Subcutaneous adipose tissue (tissue), 4 donors: ENCODE data around the gene FOXO6. TPM values are rescaled to one million over a fixed set of nuclear protein-coding genes. Genes with fewer than 3 reads are reported as not detected.

Experiments
- total RNA-seq, 4 donors: library from RNA; depleted of rRNA; stranded (reverse); fragments of >200 nt; gene quantifications; one replicate each; pipeline ENCODE4 v1.1.0, GENCODE V29; 2016
- TF ChIP-seq, protein P1 (sequence below): fragments of 450-650 bp; IDR thresholded peaks from one replicate; pipeline ENCODE4 v1.5.1; 2016; ENCODE audit warnings: low read depth, mild to moderate bottlenecking, control low read depth, antibody characterized with exemption, moderate library complexity

FOXO6 gene
- total RNA-seq, 4 donors from 2014 or later = not detected

DNA sequence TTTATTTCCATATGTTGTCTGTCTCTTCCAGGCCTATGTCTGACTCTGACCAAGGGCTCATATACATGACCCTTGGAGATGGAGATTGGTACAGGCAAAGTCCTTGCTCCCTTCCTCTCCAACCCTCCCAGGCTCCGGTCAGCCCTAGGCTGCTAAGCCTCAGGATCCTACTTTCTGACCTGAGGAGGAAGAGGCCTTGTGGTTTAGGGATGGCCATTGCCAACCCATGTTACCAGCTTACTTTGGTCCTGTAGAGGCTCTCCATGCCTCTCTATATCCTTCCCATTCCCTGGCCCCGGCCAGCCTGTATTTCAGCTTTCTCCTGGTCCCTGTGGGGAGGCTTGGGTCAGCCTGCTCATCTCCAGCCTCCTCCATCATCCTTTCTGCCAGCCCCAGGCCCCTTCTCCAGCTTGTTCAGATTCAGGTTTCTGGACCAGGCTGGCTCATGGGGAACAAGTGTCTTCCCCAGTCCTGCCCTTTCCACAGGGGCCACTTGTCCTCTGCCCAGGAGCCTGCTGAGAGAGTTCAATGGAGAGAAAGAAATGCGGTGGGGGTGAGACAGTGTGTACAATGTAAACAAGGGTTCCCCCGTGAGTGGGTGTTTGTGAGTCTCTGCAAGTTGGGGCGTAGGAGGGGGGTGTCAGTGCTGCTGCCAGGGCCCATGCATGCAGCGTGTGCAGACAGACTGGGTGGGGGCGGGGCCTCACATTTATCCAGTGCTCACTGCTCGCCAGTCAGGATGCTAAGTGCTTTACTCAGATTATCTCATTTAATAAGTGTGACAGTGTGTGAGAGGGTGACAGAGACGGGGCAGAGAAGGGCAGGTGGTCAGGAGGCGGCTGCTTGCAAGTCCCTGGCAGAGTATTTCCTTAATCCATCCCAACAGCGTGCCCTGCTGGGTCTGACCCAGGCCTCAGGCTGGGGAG, 31.3 kb upstream of the FOXO6 start:
- TF ChIP-seq, protein P1, sequence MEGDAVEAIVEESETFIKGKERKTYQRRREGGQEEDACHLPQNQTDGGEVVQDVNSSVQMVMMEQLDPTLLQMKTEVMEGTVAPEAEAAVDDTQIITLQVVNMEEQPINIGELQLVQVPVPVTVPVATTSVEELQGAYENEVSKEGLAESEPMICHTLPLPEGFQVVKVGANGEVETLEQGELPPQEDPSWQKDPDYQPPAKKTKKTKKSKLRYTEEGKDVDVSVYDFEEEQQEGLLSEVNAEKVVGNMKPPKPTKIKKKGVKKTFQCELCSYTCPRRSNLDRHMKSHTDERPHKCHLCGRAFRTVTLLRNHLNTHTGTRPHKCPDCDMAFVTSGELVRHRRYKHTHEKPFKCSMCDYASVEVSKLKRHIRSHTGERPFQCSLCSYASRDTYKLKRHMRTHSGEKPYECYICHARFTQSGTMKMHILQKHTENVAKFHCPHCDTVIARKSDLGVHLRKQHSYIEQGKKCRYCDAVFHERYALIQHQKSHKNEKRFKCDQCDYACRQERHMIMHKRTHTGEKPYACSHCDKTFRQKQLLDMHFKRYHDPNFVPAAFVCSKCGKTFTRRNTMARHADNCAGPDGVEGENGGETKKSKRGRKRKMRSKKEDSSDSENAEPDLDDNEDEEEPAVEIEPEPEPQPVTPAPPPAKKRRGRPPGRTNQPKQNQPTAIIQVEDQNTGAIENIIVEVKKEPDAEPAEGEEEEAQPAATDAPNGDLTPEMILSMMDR = no peak

DNA sequence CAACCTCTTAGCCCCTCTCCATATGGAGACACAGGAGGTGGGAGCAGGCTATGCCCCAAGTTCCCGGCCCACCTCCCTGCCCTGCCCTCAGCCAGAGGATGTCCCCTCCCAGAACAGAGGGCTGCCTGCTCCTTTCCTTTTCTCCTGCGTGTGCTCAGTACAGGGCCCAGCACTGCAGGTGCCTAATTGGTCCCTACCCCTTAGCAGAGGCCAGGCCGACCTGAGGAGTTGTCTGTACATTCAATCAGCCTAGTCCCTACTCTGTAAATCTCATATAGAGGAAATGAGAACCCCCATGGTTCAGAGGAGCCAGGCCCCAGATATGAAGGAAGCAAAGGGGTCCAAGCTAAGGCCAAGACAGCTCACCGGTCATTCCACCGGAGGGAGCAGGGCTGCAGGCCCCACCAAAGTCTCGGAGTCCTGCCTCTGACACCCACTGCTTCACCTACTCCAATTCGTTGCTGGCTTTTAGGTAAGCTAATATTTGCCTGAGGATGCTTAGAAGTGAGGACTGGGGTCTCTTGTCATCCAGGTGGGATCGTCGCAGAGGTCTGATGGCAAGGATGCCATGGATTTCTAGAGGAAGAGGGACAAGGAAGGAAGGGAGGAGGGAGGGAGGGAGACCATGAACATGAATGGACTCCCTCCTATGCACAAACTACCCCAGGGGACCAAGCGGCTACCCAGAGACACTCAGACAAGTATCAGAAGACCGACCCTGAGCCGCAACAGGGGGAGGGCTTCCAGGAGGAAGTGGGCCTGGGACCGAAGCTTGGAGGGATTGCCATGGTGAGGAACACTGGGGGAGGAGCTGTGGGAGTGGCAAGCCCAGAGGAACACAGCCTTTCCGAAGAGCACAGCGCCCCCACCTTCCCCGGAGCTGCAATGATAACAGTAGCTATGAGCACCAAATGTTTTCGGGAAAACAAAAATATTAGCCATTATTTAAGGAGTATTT, 30.4 kb upstream of the FOXO6 start:
- TF ChIP-seq, protein P1 = no peak

DNA sequence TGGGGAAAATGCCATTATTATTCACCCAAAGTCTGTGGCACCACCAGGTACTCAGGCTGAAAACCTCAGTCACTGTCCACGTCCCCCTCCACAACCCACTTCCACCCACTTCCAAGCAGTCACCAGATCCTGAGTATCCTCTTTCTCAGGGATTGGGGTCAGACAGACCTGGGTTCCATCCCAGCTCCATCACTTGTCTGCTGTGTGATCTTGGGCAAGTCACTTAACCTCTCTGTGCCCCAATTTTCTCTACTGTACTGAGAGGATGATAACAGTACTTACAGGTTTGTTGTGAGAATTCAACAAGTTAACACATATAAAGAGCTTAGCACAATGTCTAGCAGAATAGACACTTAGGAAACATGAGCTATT, 29.7 kb upstream of the FOXO6 start:
- TF ChIP-seq, protein P1 = no peak

DNA sequence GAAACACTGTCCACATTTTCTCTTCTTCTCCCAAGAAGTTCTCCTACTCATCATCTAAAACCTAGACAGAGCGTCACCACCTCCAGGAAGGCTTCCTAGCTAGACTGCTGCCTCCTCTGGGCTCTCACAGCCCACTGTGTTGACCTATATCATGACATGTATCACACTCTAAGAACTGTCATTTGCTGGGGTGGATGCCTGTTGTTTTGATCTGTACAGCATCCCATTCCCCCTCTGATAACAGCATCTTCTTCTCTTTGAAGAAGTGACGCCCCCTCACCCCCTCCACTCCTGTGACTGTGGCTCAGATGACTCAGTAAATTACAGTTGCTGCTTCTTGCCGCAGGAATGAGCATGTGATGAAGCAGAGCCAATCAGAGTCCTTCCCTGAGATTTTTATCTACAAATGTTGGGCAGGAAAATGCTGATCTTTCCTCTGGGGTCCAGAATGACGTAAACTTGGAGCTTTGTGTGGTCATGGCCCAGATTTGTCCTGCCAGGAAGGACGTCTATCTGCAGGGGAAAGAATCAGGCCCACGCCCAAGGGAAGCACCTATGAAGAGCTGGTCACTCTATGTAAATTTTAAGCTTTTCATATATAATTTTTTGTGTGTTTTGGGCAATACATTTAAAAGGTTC, 28.0 kb upstream of the FOXO6 start:
- TF ChIP-seq, protein P1 = no peak

DNA sequence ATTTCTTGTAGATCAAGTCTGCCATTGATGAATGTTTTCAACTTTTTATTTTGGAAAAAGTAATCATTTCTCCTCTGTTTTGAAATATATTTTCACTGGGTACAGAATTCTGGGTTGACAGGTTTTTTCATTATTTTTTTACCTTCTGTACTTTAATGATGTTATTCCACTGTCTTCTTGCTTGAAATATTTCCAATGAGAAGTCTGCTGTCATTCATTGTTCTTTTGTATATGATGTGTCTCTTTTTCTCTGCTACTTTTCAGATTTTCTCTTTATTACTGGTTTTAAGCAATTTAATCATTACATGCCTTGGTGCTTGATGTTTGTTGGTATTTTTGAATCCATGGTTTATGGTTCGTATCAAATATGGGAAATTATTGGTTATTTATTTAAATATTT, 22.4 kb upstream of the FOXO6 start:
- TF ChIP-seq, protein P1 = no peak

DNA sequence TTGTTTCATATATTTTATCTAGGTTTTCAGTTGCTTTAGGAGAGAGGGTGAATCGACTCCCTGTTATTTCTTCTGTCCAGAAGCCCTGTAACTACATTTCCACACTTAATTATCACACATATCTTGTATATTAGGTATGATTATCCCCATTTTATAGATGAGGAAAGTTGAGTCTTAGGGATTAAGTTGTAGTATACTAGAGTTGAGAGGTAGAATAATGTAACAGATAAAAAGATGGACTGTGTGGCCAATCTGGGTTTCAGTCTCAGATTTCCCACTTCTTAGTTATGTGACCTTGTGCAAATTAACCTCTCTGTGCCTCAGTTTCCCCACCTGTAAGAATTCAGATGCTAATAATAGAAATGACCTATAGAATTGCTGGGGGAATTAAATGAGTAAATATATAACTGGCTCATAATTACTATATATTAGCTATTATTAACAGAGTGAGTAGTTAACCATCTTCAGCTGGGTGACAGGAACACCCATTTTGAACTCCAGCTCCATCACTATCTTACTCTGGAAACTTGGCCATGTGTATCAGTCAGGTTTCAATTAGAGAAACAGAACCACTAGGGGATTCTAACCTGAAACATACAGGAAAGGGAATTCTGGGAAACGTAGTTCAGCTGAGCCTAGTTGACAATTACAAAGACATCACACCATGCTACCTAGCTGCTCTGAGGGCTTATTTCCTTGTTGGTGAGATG, 20.4 kb upstream of the FOXO6 start:
- TF ChIP-seq, protein P1 = no peak
